ENCODE measurements around the gene EFHD1. TPM values are rescaled to one million over a fixed set of nuclear protein-coding genes. Genes with fewer than 3 reads are reported as not detected.

EFHD1 gene
- total and polyA plus RNA-seq, 5 donors from 2014 or later, result 0.52 to 1.3 (median 1.0) TPM

- Mint-ChIP-seq H3K9me3 (peaks cover 0 to 3% (median 0%) of the 10 kb centered on the region in 7 donors), H3K27me3 (no peaks in the 10 kb centered on the region), H3K36me3 (peaks cover 53% of the 10 kb centered on the region), H3K4me3 (no peak overlapping the region), H3K27ac (peak overlapping the region in 1 of 3 donors; percentile 89), H3K4me1 (peaks cover 28 to 55% (median 42%) of the 10 kb centered on the region in 4 donors)
- DNase-seq (peak in 1 of 3 donors; percentile 16), ATAC-seq (ENCODE audit: low read depth in 2 of 2) (no peak)
- H3K27me3 ChIP-seq (ENCODE audit: control insufficient read depth, insufficient read depth, low read length), result no peaks in the 10 kb centered on the region
- peaks cover 20% of the 10 kb centered on the region for H3K4me1 ChIP-seq (ENCODE audit: control insufficient read depth, insufficient read depth, low read length, poor library complexity, severe bottlenecking)
- no peak overlapping the region for H3K4me3 ChIP-seq (ENCODE audit: low read depth, low read length)
- H3K36me3 ChIP-seq (ENCODE audit: control insufficient read depth, insufficient read depth, low read length), result peaks cover 44% of the 10 kb centered on the region
- no peak overlapping the region for H3K27ac ChIP-seq (ENCODE audit: insufficient read depth, low read length, poor library complexity, severe bottlenecking)
- H3K9me3 ChIP-seq (ENCODE audit: control insufficient read depth in 2 of 2, low read length in 2 of 2), result no peaks in the 10 kb centered on the region
Measured at GRCh38 chr2:232723027-232723426, 89.6 kb downstream of the EFHD1 start.

GRCh38 chr2:232728785-232729184 is 95.4 kb downstream of the EFHD1 start:
- Mint-ChIP-seq H3K4me1 (peaks cover 18 to 32% (median 26%) of the 10 kb centered on the region in 4 donors), H3K27ac (peak overlapping the region in 1 of 3 donors; percentile 74), H3K9me3 (no peaks in the 10 kb centered on the region), H3K36me3 (peaks cover 40% of the 10 kb centered on the region), H3K27me3 (no peaks in the 10 kb centered on the region), H3K4me3 (no peak overlapping the region)
- Histone ChIP-seq H3K9me3 (ENCODE audit: control insufficient read depth in 2 of 2, low read length in 2 of 2) (no peaks in the 10 kb centered on the region), H3K4me1 (ENCODE audit: control insufficient read depth, insufficient read depth, low read length, poor library complexity, severe bottlenecking) (no peaks in the 10 kb centered on the region), H3K27me3 (ENCODE audit: control insufficient read depth, insufficient read depth, low read length) (no peaks in the 10 kb centered on the region), H3K36me3 (ENCODE audit: control insufficient read depth, insufficient read depth, low read length) (peaks cover 47% of the 10 kb centered on the region), H3K4me3 (ENCODE audit: low read depth, low read length) (no peak overlapping the region), H3K27ac (ENCODE audit: insufficient read depth, low read length, poor library complexity, severe bottlenecking) (no peak overlapping the region)
- DNase-seq (no peak), ATAC-seq (ENCODE audit: low read depth in 2 of 2) (no peak)

GRCh38 chr2:232731470-232731869 is 98.1 kb downstream of the EFHD1 start:
- H3K27me3 ChIP-seq (ENCODE audit: control insufficient read depth, insufficient read depth, low read length), result no peaks in the 10 kb centered on the region
- Mint-ChIP-seq H3K9me3 (no peaks in the 10 kb centered on the region), H3K27me3 (no peaks in the 10 kb centered on the region), H3K36me3 (peaks cover 38% of the 10 kb centered on the region), H3K27ac (peak overlapping the region in 2 of 3 donors; percentile 13 to 60), H3K4me1 (peaks cover 15 to 25% (median 20%) of the 10 kb centered on the region in 4 donors), H3K4me3 (no peak overlapping the region)
- no peaks in the 10 kb centered on the region for H3K4me1 ChIP-seq (ENCODE audit: control insufficient read depth, insufficient read depth, low read length, poor library complexity, severe bottlenecking)
- ATAC-seq (ENCODE audit: low read depth in 2 of 2) (no peak), DNase-seq (no peak)
- H3K36me3 ChIP-seq (ENCODE audit: control insufficient read depth, insufficient read depth, low read length), result peaks cover 49% of the 10 kb centered on the region
- H3K27ac ChIP-seq (ENCODE audit: insufficient read depth, low read length, poor library complexity, severe bottlenecking), result no peak overlapping the region
- no peak overlapping the region for H3K4me3 ChIP-seq (ENCODE audit: low read depth, low read length)
- H3K9me3 ChIP-seq (ENCODE audit: control insufficient read depth in 2 of 2, low read length in 2 of 2), result no peaks in the 10 kb centered on the region

Other genes with a start within 250 kb of the EFHD1 start
- not detected for gene ALPG, start 226.8 kb upstream of the EFHD1 start, total RNA-seq
- not detected for gene ALPG, start 226.8 kb upstream of the EFHD1 start, polyA plus RNA-seq
- not detected for gene ALPI, start 177.5 kb upstream of the EFHD1 start, total RNA-seq
- gene ALPI, start 177.5 kb upstream of the EFHD1 start, polyA plus RNA-seq, result not detected
- gene ECEL1, start 145.8 kb upstream of the EFHD1 start, total RNA-seq, result not detected
- not detected for gene ECEL1, start 145.8 kb upstream of the EFHD1 start, polyA plus RNA-seq
- not detected for gene PRSS56, start 113.2 kb upstream of the EFHD1 start, total RNA-seq
- gene PRSS56, start 113.2 kb upstream of the EFHD1 start, polyA plus RNA-seq, result not detected
- not detected for gene CHRND, start 107.4 kb upstream of the EFHD1 start, total RNA-seq
- gene CHRND, start 107.4 kb upstream of the EFHD1 start, polyA plus RNA-seq, result not detected
- gene CHRNG, start 93.9 kb upstream of the EFHD1 start, total RNA-seq, result not detected
- gene CHRNG, start 93.9 kb upstream of the EFHD1 start, polyA plus RNA-seq, result under 1 TPM in 1 of 4 donors, not detected in 3; 0.07 TPM
- gene TIGD1, start 83.0 kb upstream of the EFHD1 start, total RNA-seq, result 14.5 TPM
- 10 to 100 TPM; 11.2 to 15.1 (median 14.4) TPM for gene TIGD1, start 83.0 kb upstream of the EFHD1 start, polyA plus RNA-seq
- gene EIF4E2, start 82.9 kb upstream of the EFHD1 start, total RNA-seq, result 60.0 TPM
- gene EIF4E2, start 82.9 kb upstream of the EFHD1 start, polyA plus RNA-seq, result 100 to 1,000 TPM in 2 of 4 donors, 10 to 100 TPM in 2; 80.6 to 122 (median 98.0) TPM
- gene GIGYF2, start 63.7 kb downstream of the EFHD1 start, total RNA-seq, result 75.6 TPM
- 10 to 100 TPM; 15.2 to 20.7 (median 19.2) TPM for gene GIGYF2, start 63.7 kb downstream of the EFHD1 start, polyA plus RNA-seq
- gene KCNJ13, start 143.0 kb downstream of the EFHD1 start, total RNA-seq, result not detected
- gene KCNJ13, start 143.0 kb downstream of the EFHD1 start, polyA plus RNA-seq, result under 1 TPM in 3 of 4 donors, not detected in 1; 0.25 to 0.30 (median 0.26) TPM
- gene SNORC, start 236.7 kb downstream of the EFHD1 start, total RNA-seq, result 1.3 TPM
- under 1 TPM in 2 of 4 donors, not detected in 2; 0.10 to 0.15 TPM for gene SNORC, start 236.7 kb downstream of the EFHD1 start, polyA plus RNA-seq